Neural cell (in vitro differentiated cells): ENCODE data around the gene MVK. TPM values are rescaled to one million over a fixed set of nuclear protein-coding genes. Genes with fewer than 3 reads are reported as not detected.

Experiments used
- H2AFZ ChIP-seq: fragments of 200-600, 300-800 bp; sonication (generic), shearing (Covaris generic); 2 replicates; pipeline ENCODE4 v1.6.0; 2014; ENCODE audit warnings: low read depth, mild to moderate bottlenecking, antibody characterized with exemption, low read length, moderate library complexity
- H3F3A ChIP-seq: fragments of 200-600 bp; shearing (Covaris generic); 2 replicates; pipeline ENCODE4 v1.6.1; 2016; ENCODE audit warnings: mild to moderate bottlenecking, moderate library complexity, mixed read lengths, antibody characterized with exemption, low read length; ENCODE audit not compliant: insufficient read depth, poor library complexity, severe bottlenecking
- H3K27ac ChIP-seq: fragments of 200-600, 300-800 bp; sonication (generic), shearing (Covaris generic); 2 replicates; pipeline ENCODE4 v1.5.1; 2014; ENCODE audit warnings: mild to moderate bottlenecking, low read length, moderate library complexity
- H3K27me3 ChIP-seq: fragments of 300-800, 200-600 bp; sonication (generic), shearing (Covaris generic); 2 replicates; pipeline ENCODE4 v1.6.0; 2014; ENCODE audit warnings: mild to moderate bottlenecking, low read depth, low read length, moderate library complexity; ENCODE audit not compliant: insufficient read depth
- H3K36me3 ChIP-seq: fragments of 300-800, 200-600 bp; sonication (generic), shearing (Covaris generic); 2 replicates; pipeline ENCODE4 v1.5.1; 2014; ENCODE audit warnings: mild to moderate bottlenecking, antibody characterized with exemption, low read length, moderate library complexity; ENCODE audit not compliant: insufficient read depth
- H3K4me2 ChIP-seq: fragments of 300-800, 200-600 bp; sonication (generic), shearing (Covaris generic); 2 replicates; pipeline ENCODE4 v1.6.0; 2014; ENCODE audit warnings: mild to moderate bottlenecking, low read length
- H3K4me3 ChIP-seq: fragments of 300-800, 200-600 bp; sonication (generic), shearing (Covaris generic); 2 replicates; pipeline ENCODE4 v1.5.1; 2014; ENCODE audit warnings: mild to moderate bottlenecking, low read length, moderate library complexity
- H3K79me2 ChIP-seq: fragments of 200-600 bp; shearing (Covaris generic); replicated peaks from 2 replicates; pipeline ENCODE4 v1.6.0; 2014; ENCODE audit warnings: mild to moderate bottlenecking, low read length, moderate library complexity; ENCODE audit not compliant: insufficient read depth
- H3K9ac ChIP-seq: fragments of 300-800, 200-600 bp; sonication (generic), shearing (Covaris generic); 2 replicates; pipeline ENCODE4 v1.6.1; 2016; ENCODE audit warnings: mild to moderate bottlenecking, low read length, mixed read lengths
- H3K9me2 ChIP-seq: fragments of 200-600 bp; shearing (Covaris generic); 2 replicates; pipeline ENCODE4 v1.6.1; 2016; ENCODE audit warnings: mild to moderate bottlenecking, low read length, mixed read lengths; ENCODE audit not compliant: insufficient read depth
- H3K9me3 ChIP-seq: fragments of 200-600, 300-800 bp; sonication (generic), shearing (Covaris generic); 2 replicates; pipeline ENCODE4 v1.6.1; 2016; ENCODE audit warnings: mild to moderate bottlenecking, mixed run types, low read length, moderate library complexity, mixed read lengths
- H4K20me1 ChIP-seq: fragments of 200-600 bp; shearing (Covaris generic); 2 replicates; pipeline ENCODE4 v1.6.1; 2016; ENCODE audit warnings: mild to moderate bottlenecking, mixed run types; ENCODE audit not compliant: insufficient read depth
- CTCF ChIP-seq: fragments of 450-650 bp; IDR thresholded peaks from 2 replicates; pipeline ENCODE4 v1.5.1; 2014; ENCODE audit warnings: antibody characterized with exemption, mild to moderate bottlenecking, moderate library complexity; ENCODE audit not compliant: poor library complexity, severe bottlenecking
- EP300 ChIP-seq: fragments of 450-650 bp; conservative IDR thresholded peaks from 2 replicates; pipeline ENCODE4 v1.6.1; 2014; ENCODE audit warnings: antibody characterized with exemption, mild to moderate bottlenecking, moderate library complexity; ENCODE audit not compliant: poor library complexity, severe bottlenecking
- EZH2 ChIP-seq: fragments of 200-600, 300-800 bp; shearing (Covaris generic), sonication (generic); IDR thresholded peaks from 2 replicates; pipeline ENCODE4 v1.6.1; 2014; ENCODE audit warnings: antibody characterized with exemption, low read length, borderline replicate concordance, mild to moderate bottlenecking; ENCODE audit not compliant: insufficient read depth, poor library complexity, severe bottlenecking
- MXI1 ChIP-seq: fragments of 450-650 bp; conservative IDR thresholded peaks from 2 replicates; pipeline ENCODE4 v1.6.1; 2014; ENCODE audit warnings: antibody characterized with exemption, mild to moderate bottlenecking; ENCODE audit not compliant: poor library complexity, severe bottlenecking
- POLR2AphosphoS5 ChIP-seq: IDR thresholded peaks from 2 replicates; pipeline ENCODE4 v1.6.1; 2012
- RAD21 ChIP-seq: fragments of 450-650 bp; conservative IDR thresholded peaks from 2 replicates; pipeline ENCODE4 v1.6.1; 2014; ENCODE audit warnings: antibody characterized with exemption, mild to moderate bottlenecking, moderate library complexity
- REST ChIP-seq: IDR thresholded peaks from 2 replicates; pipeline ENCODE4 v1.6.1; 2012; ENCODE audit warnings: borderline replicate concordance
- SMC3 ChIP-seq: fragments of 450-650 bp; conservative IDR thresholded peaks from 2 replicates; pipeline ENCODE4 v1.6.1; 2014; ENCODE audit warnings: antibody characterized with exemption, mild to moderate bottlenecking, moderate library complexity; ENCODE audit not compliant: poor library complexity
- TAF1 ChIP-seq: IDR thresholded peaks from 2 replicates; pipeline ENCODE4 v1.6.1; 2012; ENCODE audit warnings: low read depth
- polyA plus RNA-seq: library from polyadenylated mRNA; depleted of rRNA; stranded (reverse); fragments of >200 nt; gene quantifications from 2 replicates; pipeline ENCODE4 v1.2.3, GENCODE V29; 2014

The MVK gene
- polyA plus RNA-seq, 1 donor from 2014 or later = 45.7 TPM

GRCh38 chr12:109637348-109637747, 63.8 kb downstream of the MVK start:
- Histone ChIP-seq H3K79me2 (no peaks in the 10 kb centered on the region), H3K4me2 (no peak overlapping the region), H3F3A (no peaks in the 10 kb centered on the region), H3K9me3 (no peaks in the 10 kb centered on the region), H3K9ac (no peak overlapping the region), H3K4me3 (no peak overlapping the region), H4K20me1 (no peaks in the 10 kb centered on the region), H2AFZ (no peak overlapping the region), H3K36me3 (no peaks in the 10 kb centered on the region), H3K27me3 (no peaks in the 10 kb centered on the region), H3K27ac (no peak overlapping the region), H3K9me2 (no peaks in the 10 kb centered on the region)
- no peak for TF ChIP-seq MXI1
- no peak for TF ChIP-seq RAD21

GRCh38 chr12:109637996-109638395, 64.4 kb downstream of the MVK start:
- H2AFZ ChIP-seq = no peak overlapping the region
- TF ChIP-seq EZH2 (no peak), EP300 (no peak)
- no peaks in the 10 kb centered on the region for H4K20me1 ChIP-seq
- H3K9ac ChIP-seq = no peak overlapping the region
- no peaks in the 10 kb centered on the region for H3K9me2 ChIP-seq
- H3K27me3 ChIP-seq = no peaks in the 10 kb centered on the region
- H3K4me2 ChIP-seq = no peak overlapping the region
- no peak overlapping the region for H3K4me3 ChIP-seq
- H3F3A ChIP-seq = no peaks in the 10 kb centered on the region
- no peaks in the 10 kb centered on the region for H3K36me3 ChIP-seq
- no peak overlapping the region for H3K27ac ChIP-seq
- H3K9me3 ChIP-seq = no peaks in the 10 kb centered on the region
- H3K79me2 ChIP-seq = no peaks in the 10 kb centered on the region

GRCh38 chr12:109638735-109639134, 65.1 kb downstream of the MVK start:
- Histone ChIP-seq H3K9me3 (no peaks in the 10 kb centered on the region), H3K9ac (no peak overlapping the region)
- TF ChIP-seq MXI1 (no peak), REST (no peak), CTCF (no peak), POLR2AphosphoS5 (no peak), SMC3 (no peak), TAF1 (no peak), EP300 (no peak), RAD21 (no peak), EZH2 (no peak)

More at GRCh38 chr12:109638735-109639134, 65.1 kb downstream of the MVK start:
- H3K27ac ChIP-seq = no peak overlapping the region
- H4K20me1 ChIP-seq = no peaks in the 10 kb centered on the region
- H3F3A ChIP-seq = no peaks in the 10 kb centered on the region
- no peak overlapping the region for H3K4me2 ChIP-seq
- H3K79me2 ChIP-seq = no peaks in the 10 kb centered on the region
- H3K27me3 ChIP-seq = no peaks in the 10 kb centered on the region
- no peak overlapping the region for H2AFZ ChIP-seq
- no peaks in the 10 kb centered on the region for H3K9me2 ChIP-seq
- no peak overlapping the region for H3K4me3 ChIP-seq
- H3K36me3 ChIP-seq = no peaks in the 10 kb centered on the region
